Neural progenitor cell (in vitro differentiated cells): ENCODE measurements around the gene PDRG1. TPM values are rescaled to one million over a fixed set of nuclear protein-coding genes. Genes with fewer than 3 reads are reported as not detected.

ENCODE experiments used
- DNase-seq: peaks from one replicate; pipeline ENCODE4 v3.0.0-alpha.2; 2016; ENCODE audit warnings: low spot score
- H2AFZ ChIP-seq: fragments of 200-600 bp; sonication (generic); replicated peaks from 2 replicates; pipeline ENCODE4 v1.6.1; 2016; ENCODE audit warnings: antibody characterized with exemption
- H3F3A ChIP-seq: fragments of 200-600 bp; sonication (generic); 2 replicates; pipeline ENCODE4 v1.6.1; 2016; ENCODE audit warnings: antibody characterized with exemption, low read depth
- H3K27ac ChIP-seq: fragments of 200-600 bp; sonication (generic); 2 replicates; pipeline ENCODE4 v1.5.1; 2016; ENCODE audit warnings: mild to moderate bottlenecking
- H3K27me3 ChIP-seq: fragments of 200-600 bp; sonication (generic); 2 replicates; pipeline ENCODE4 v1.6.1; 2016; ENCODE audit warnings: mild to moderate bottlenecking, moderate library complexity
- H3K36me3 ChIP-seq: fragments of 200-600 bp; sonication (generic); 2 replicates; pipeline ENCODE4 v1.5.1; 2016
- H3K4me1 ChIP-seq: fragments of 200-600 bp; sonication (generic); 2 replicates; pipeline ENCODE4 v1.6.1; 2016; ENCODE audit warnings: mixed run types
- H3K4me2 ChIP-seq: fragments of 200-600 bp; sonication (generic); 2 replicates; pipeline ENCODE4 v1.6.1; 2016
- H3K4me3 ChIP-seq: fragments of 200-600 bp; sonication (generic); 2 replicates; pipeline ENCODE4 v1.5.1; 2016
- H3K79me2 ChIP-seq: fragments of 200-600 bp; sonication (generic); 2 replicates; pipeline ENCODE4 v1.6.1; 2016; ENCODE audit warnings: low read depth
- H3K9ac ChIP-seq: fragments of 200-600 bp; sonication (generic); 2 replicates; pipeline ENCODE4 v1.6.1; 2016
- H3K9me3 ChIP-seq: fragments of 200-600 bp; sonication (generic); 2 replicates; pipeline ENCODE4 v1.5.1; 2016; ENCODE audit warnings: low read depth
- H4K20me1 ChIP-seq: fragments of 200-600 bp; sonication (generic); 2 replicates; pipeline ENCODE4 v1.6.1; 2016; ENCODE audit warnings: low read depth
- H3K27ac Mint-ChIP-seq: 3 replicates; pipeline ENCODE4 v1.8.0; 2021; ENCODE audit warnings: mixed read lengths
- H3K27me3 Mint-ChIP-seq: 2 replicates; pipeline ENCODE4 v1.8.0; 2022; ENCODE audit warnings: low read depth, mild to moderate bottlenecking, inconsistent platforms, moderate library complexity, mixed read lengths; ENCODE audit not compliant: insufficient read depth
- H3K36me3 Mint-ChIP-seq: 3 replicates; pipeline ENCODE4 v1.8.0; 2021; ENCODE audit warnings: mixed read lengths
- H3K4me1 Mint-ChIP-seq: 3 replicates; pipeline ENCODE4 v1.8.0; 2021; ENCODE audit warnings: mixed read lengths
- H3K4me3 Mint-ChIP-seq: 3 replicates; pipeline ENCODE4 v1.8.0; 2021; ENCODE audit warnings: mild to moderate bottlenecking, moderate library complexity, mixed read lengths
- H3K9me3 Mint-ChIP-seq: 3 replicates; pipeline ENCODE4 v1.8.0; 2020; ENCODE audit warnings: mixed read lengths
- EZH2 ChIP-seq: fragments of 200-600 bp; sonication (generic); IDR thresholded peaks from 2 replicates; pipeline ENCODE4 v1.6.1; 2017; ENCODE audit warnings: antibody characterized with exemption, mild to moderate bottlenecking, moderate library complexity
- EZH2phosphoT487 ChIP-seq: fragments of 200-600 bp; sonication (generic); IDR thresholded peaks from 2 replicates; pipeline ENCODE4 v1.6.1; 2017; ENCODE audit warnings: antibody characterized with exemption
- total RNA-seq: library from RNA; depleted of rRNA; stranded (reverse); fragments of >200 nt; gene quantifications from 2 replicates; pipeline ENCODE4 v1.2.3, GENCODE V29; 2015; ENCODE audit warnings: low replicate concordance
- TF ChIP-seq, protein P1 (sequence below): fragments of 200-600 bp; sonication (generic); IDR thresholded peaks from 2 replicates; pipeline ENCODE4 v1.5.1; 2017; ENCODE audit warnings: antibody characterized with exemption, mild to moderate bottlenecking

PDRG1 gene
- total RNA-seq, 1 donor from 2014 or later: 11.1 TPM

DNA sequence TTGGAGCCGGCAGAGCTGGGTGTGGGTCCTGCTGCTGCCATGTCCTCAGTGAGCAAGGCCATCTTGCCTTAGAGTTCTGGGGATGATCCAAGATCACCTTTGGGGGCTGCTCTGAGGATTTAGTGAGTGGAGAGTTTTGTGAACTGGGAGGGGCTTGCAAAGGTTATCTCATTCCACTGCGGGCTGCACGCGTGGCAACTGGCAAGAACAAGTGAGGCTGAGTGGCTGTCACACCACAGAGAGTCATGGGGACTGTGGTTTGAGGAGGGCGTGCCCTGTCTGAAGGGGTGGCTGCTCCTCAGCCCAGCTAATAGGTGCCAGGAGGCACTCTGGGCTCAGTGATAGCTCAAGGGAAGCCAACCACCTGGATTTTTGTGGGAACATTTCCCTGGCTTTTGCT is 43.8 kb downstream of the PDRG1 start:
- Mint-ChIP-seq H3K9me3 (no peaks in the 10 kb centered on the region), H3K27ac (no peak overlapping the region), H3K4me1 (no peaks in the 10 kb centered on the region), H3K4me3 (no peak overlapping the region), H3K27me3 (peaks cover 6% of the 10 kb centered on the region), H3K36me3 (no peaks in the 10 kb centered on the region)
- Histone ChIP-seq H3K79me2 (no peaks in the 10 kb centered on the region), H4K20me1 (no peaks in the 10 kb centered on the region), H3K27ac (no peak overlapping the region), H3K4me2 (no peak overlapping the region), H3K9ac (no peak overlapping the region), H3K9me3 (no peaks in the 10 kb centered on the region), H2AFZ (no peak overlapping the region), H3K4me1 (peaks cover 14% of the 10 kb centered on the region), H3K36me3 (no peaks in the 10 kb centered on the region), H3F3A (peaks cover 14% of the 10 kb centered on the region), H3K27me3 (no peaks in the 10 kb centered on the region), H3K4me3 (no peak overlapping the region)
- no peak for DNase-seq
- TF ChIP-seq, protein P1, sequence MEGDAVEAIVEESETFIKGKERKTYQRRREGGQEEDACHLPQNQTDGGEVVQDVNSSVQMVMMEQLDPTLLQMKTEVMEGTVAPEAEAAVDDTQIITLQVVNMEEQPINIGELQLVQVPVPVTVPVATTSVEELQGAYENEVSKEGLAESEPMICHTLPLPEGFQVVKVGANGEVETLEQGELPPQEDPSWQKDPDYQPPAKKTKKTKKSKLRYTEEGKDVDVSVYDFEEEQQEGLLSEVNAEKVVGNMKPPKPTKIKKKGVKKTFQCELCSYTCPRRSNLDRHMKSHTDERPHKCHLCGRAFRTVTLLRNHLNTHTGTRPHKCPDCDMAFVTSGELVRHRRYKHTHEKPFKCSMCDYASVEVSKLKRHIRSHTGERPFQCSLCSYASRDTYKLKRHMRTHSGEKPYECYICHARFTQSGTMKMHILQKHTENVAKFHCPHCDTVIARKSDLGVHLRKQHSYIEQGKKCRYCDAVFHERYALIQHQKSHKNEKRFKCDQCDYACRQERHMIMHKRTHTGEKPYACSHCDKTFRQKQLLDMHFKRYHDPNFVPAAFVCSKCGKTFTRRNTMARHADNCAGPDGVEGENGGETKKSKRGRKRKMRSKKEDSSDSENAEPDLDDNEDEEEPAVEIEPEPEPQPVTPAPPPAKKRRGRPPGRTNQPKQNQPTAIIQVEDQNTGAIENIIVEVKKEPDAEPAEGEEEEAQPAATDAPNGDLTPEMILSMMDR: no peak
- TF ChIP-seq EZH2 (no peak), EZH2phosphoT487 (no peak)

DNA sequence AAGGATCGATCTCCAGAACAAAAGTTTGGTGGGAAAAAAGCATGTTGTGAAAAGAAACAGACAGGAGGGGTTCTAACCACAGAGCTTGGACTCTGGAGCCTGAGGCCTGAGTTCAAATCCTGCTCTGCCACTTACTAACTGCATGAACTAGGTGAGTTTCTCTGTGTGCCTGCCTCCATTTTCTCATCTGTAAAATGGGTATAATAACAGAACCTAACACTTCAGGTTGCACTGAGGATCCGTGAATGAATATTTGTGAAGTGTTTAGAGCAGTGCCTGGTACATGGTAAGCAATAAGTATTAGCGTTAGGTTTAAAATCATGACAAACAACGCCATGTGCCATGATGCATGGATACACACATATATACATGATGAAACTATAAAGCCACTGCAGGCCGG is 44.8 kb downstream of the PDRG1 start:
- H3K9me3 ChIP-seq: no peaks in the 10 kb centered on the region
- H3K27ac Mint-ChIP-seq: no peak overlapping the region
- no peak overlapping the region for H3K4me3 Mint-ChIP-seq
- H4K20me1 ChIP-seq: no peaks in the 10 kb centered on the region
- no peaks in the 10 kb centered on the region for H3K4me1 Mint-ChIP-seq
- H3K79me2 ChIP-seq: no peaks in the 10 kb centered on the region
- H3K4me1 ChIP-seq: peaks cover 12% of the 10 kb centered on the region
- H3K27me3 ChIP-seq: no peaks in the 10 kb centered on the region
- no peak for DNase-seq
- peaks cover 5% of the 10 kb centered on the region for H3K27me3 Mint-ChIP-seq
- no peak overlapping the region for H3K4me3 ChIP-seq
- H3K4me2 ChIP-seq: no peak overlapping the region
- no peak overlapping the region for H3K27ac ChIP-seq
- no peak overlapping the region for H2AFZ ChIP-seq
- H3K36me3 ChIP-seq: no peaks in the 10 kb centered on the region
- H3F3A ChIP-seq: peaks cover 13% of the 10 kb centered on the region
- no peaks in the 10 kb centered on the region for H3K36me3 Mint-ChIP-seq
- TF ChIP-seq, protein P1: no peak
- no peak for TF ChIP-seq EZH2phosphoT487
- no peak for TF ChIP-seq EZH2
- no peak overlapping the region for H3K9ac ChIP-seq
- H3K9me3 Mint-ChIP-seq: no peaks in the 10 kb centered on the region

DNA sequence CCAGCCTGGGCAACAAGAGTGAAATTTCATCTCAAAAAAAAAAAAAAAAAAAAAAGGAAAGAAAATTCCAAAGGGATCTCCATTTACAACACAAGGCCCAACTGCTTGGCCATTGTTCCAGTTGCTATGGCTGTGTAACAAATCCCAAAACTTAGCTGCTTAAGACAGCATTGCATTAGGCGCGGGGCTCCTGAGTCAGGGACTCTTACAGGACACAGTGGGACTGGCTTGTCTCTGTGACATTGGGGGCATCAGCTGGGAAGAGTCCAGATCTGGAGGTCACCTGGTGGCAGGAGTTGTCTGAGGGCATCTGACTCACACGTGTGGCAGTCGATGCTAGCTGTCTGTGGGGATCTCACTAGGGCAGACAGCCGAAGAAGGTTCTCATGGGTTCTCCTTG is 45.8 kb downstream of the PDRG1 start:
- Histone ChIP-seq H2AFZ (no peak overlapping the region), H3K36me3 (no peaks in the 10 kb centered on the region), H3K9me3 (no peaks in the 10 kb centered on the region), H3K4me2 (no peak overlapping the region), H3F3A (peaks cover 4% of the 10 kb centered on the region), H3K79me2 (no peaks in the 10 kb centered on the region), H3K27me3 (no peaks in the 10 kb centered on the region), H3K4me1 (peaks cover 1% of the 10 kb centered on the region), H4K20me1 (no peaks in the 10 kb centered on the region), H3K9ac (no peak overlapping the region), H3K27ac (no peak overlapping the region), H3K4me3 (no peak overlapping the region)
- no peak overlapping the region for H3K27ac Mint-ChIP-seq
- no peaks in the 10 kb centered on the region for H3K9me3 Mint-ChIP-seq
- H3K27me3 Mint-ChIP-seq: peaks cover 5% of the 10 kb centered on the region
- peak; percentile 32 for DNase-seq
- H3K36me3 Mint-ChIP-seq: no peaks in the 10 kb centered on the region
- H3K4me1 Mint-ChIP-seq: no peaks in the 10 kb centered on the region
- no peak overlapping the region for H3K4me3 Mint-ChIP-seq
- TF ChIP-seq EZH2phosphoT487 (no peak), EZH2 (no peak)
- TF ChIP-seq, protein P1: no peak
